HG03469 (cell line): ENCODE results near the gene NPTXR.
A peak's percentile ranks its signal among the peaks of the same experiment; 100 is the strongest.

Experiments
- ATAC-seq: cut with Tn5 transposase; IDR thresholded peaks from one replicate; pipeline ENCODE4 v1.9.1; 2021; ENCODE audit warnings: mild to moderate bottlenecking, moderate library complexity, moderate number of reproducible peaks; ENCODE audit not compliant: unreplicated experiment

NPTXR gene

DNA sequence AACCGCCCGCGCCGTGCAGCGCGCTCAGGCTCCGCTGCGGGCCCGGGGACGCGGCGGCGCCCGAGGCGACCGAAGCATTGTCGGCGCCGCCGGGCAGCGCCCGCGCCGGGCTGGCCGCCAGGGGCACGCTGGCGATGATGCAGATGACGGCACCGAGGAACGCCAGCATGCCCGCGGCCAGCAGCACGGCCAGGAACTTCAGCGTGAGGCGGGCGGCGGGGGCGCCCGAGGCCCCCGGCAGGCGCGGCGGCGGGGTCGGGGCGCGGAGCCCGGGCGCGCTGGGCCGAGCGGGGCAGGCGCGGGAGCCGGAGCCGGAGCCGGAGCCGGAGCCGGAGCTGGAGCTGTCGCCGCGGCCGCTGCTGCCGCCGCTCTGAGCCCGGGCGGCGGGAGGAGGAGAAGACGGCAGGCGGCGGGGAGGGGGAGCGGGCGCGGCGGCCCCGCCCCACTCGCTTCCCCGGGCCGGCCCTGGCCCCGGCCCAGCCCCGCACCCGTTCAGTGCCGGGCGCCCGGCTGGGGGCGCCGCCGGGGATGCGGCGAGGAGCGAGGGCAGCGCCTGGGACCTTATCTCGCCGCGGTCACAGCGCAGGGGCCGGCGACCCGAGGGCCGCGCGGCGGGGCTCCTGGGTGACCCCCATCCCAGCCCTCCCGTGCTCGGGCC is at the start of gene NPTXR:
TSS of gene NPTXR (minus strand) at position 372 of the 658 bp plus-strand sequence.
- no peak for ATAC-seq

DNA sequence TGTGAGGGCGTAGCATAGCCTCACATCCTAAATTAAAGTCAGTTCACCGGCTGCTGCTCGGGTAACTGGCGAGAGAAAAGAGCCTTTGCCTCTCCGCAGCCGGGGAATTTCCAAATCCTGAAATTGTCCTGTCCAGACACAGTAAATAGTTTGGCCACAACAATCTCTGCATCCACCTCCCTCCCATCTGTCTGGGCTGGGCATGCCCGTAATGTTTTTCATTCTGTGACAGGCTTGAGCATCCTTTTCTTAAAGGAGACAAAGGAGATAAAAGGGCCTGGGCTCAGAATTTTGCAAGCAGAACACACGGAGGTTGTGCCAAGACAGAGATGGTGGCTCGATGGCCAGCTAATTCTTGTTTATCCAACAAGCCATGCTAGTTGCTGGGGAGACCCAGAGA is 47.4 kb upstream of the NPTXR start:
- ATAC-seq, result no peak

DNA sequence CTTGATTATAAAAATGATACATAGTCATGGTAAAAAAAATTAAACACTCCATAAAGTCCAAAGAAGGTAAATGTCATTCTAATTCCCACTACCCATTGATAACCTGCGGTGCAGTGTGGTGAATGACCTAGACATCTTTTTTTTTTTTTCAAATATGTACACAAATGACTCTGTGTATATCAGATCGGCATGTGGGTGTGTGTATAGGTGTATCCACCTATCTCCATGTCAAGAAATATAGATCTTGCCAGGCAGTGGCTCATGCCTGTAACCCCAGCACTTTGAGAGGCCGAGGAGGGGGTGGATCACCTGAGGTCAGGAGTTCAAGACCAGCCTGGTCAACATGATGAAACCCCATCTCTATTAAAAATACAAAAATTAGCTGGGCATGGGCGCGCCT is 46.5 kb upstream of the NPTXR start:
- ATAC-seq, result no peak

DNA sequence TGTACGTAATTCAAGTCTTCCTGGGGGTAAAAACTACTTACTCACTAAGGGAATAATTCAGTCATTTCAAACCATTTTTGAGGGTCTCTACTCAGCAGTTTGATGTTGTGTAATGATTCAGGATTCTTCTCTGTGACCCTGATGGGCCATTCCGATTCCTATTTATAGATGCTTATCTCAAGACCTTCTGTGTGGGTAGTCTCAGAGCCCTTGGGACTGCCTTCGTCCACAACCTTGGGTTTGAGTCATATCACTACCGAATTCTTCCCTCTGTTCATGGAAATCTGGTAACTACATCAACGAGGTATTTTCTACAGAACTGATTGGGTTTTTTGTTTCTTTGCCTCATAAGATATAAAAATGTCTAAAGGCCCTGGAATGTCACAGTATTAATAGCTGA is 42.5 kb upstream of the NPTXR start:
- no peak for ATAC-seq

DNA sequence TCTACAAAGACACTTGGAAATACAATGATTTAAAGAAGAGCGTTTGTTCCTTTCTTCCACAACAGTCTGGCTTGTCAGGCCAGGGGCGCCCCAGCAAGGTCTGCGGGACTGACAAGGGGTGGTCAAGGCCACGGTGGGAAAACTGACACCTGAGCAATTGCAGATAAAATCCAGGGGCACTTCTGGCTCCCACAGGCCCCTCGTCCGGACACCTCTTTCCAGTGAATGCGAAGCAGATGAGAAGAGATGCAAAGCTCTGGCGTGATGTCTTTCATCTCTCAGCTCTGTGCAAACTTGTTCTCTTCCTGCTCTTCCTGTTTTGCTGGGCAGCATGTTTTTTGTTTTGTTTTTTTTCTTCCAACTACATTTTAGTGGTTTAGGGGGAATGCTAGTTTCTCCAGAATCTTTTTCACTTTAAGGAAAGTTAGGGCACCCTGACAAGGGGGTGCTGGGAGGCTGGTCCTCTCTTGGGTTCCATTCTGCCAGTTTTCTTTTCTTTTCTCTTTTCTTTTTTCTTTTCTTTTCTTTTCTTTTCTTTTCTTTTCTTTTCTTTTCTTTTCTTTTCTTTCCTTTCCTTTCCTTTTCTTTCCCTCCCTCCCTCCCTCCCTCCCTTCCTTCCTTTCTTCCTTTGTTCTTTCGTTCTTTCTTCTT is 39.3 kb upstream of the NPTXR start:
- ATAC-seq, result no peak

DNA sequence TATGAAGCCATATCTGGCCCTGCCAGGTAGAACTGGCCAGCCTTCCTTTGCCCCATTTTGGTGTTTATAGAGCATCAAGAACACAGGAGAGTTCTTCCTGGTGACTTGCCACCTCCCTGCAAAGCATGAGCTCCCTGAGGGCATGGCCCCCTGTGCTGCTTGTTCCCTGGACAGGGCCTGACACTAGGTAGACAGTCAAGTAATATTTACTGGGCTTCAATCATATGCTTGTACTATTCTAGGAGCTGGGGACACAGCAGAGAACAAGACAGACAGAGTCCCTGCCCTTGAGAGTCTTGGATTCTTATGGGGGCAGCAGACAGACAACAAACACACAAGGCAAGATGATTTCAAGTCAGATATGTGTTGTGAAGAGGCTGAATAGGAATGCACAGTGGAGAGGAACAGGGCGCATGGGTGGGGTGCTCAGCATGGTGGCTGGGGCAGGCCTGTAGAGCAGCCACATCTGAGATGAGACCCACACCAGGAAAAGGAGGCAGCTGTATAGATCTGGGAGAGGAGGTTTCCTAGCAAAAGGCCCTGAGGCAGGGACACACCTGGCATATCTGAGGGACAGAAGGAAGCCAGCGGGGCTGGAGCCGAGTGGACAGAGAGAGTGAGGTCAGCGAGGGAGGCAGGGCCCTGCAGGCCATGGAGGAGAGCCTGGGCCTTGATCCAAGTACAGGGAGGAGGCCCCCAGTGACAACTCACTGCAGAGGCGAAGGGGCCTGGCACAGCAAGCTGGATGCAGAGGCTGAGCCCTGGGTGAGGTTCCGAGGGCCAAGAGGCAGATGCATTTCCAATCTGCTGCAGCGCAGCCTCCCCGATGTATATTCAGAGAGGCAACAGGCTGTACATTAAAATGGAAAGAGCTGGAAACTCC is 38.4 kb upstream of the NPTXR start:
- ATAC-seq, result no peak

DNA sequence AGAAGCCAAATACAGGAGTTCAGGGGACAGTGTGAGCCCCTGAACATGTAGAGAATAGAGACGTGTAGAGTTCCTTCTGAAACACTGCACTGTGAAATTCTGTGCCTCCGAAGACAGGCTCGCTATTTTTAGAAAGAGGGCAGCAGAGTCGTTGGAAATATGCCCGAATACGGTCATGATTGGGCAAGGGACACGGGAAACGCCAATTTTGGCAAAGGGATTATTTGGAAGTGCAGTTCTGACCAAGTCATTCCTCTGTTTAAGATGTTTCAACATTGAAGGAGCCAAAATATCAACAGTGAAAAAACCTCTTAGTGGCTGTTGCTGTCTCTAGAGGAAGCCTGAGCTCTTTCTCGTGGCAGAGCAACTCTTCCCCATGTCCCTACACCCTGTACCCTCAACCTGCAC is 37.6 kb upstream of the NPTXR start:
- ATAC-seq, result no peak

DNA sequence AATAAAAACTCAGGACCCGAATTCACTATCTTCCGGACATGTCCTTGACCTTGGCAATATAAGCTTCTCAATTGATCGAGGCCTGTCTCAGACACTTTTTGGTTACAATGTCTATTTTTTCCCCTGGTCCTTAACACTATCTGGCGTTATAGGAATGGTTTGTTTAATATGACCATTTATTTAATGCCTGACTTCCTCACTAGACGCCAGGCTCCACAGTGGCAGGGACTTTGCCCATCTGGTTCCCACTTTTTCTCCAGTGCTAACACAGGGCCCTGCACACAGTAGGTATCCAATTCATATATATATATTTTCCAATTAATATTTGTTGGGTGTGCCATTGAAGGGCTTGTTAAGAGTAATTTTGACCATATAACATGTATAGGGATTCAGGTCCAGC is 36.1 kb upstream of the NPTXR start:
- ATAC-seq, result no peak

DNA sequence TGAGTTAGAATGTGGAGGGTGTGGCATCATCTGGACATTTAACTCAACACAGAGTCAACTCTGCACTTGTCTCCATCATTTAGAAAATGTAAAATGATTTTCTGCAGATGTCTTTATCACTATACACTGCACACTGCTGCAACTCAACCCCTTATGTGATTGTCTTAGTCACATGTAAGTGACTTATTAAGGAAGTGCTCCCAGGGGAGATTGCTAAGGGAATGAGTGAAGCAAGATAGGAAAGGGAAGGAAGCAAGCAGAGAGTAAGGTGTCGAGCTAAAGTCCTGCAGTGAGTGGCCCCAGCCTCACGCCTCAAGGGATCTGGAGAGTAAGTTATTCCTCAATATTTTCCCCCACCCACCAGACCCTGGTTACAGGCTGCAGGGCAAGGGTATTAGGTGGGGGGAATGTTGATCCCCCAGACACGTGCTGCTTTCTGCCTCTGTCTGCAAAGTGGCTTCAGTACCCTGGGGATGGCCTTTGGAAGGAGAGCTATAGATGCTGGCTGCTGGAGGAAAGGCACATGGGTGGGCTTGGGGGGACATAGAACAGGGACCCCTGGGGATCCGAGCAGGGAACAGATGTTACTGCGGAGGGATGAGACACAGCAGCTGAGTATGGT is 35.4 kb upstream of the NPTXR start:
- no peak for ATAC-seq

DNA sequence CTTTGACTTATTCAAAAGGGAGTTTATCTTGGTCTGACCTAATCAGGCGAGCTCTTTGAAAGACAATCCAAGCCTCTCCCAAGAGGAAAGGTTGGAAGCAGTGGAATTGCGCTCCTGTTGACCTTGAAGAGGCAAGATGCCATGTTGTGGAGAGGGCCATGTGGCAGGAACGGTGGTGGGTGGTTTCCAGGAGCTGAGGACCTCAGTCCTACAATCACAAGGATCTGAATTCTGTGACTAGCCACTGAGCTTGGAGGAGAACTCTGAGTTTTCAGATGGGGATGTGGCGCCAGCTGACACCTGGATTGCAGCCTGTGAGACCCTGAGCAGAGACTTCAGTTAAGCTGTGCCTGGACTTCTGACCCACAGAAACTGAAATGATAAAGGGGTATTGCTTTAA is 34.2 kb upstream of the NPTXR start:
- ATAC-seq, result no peak

DNA sequence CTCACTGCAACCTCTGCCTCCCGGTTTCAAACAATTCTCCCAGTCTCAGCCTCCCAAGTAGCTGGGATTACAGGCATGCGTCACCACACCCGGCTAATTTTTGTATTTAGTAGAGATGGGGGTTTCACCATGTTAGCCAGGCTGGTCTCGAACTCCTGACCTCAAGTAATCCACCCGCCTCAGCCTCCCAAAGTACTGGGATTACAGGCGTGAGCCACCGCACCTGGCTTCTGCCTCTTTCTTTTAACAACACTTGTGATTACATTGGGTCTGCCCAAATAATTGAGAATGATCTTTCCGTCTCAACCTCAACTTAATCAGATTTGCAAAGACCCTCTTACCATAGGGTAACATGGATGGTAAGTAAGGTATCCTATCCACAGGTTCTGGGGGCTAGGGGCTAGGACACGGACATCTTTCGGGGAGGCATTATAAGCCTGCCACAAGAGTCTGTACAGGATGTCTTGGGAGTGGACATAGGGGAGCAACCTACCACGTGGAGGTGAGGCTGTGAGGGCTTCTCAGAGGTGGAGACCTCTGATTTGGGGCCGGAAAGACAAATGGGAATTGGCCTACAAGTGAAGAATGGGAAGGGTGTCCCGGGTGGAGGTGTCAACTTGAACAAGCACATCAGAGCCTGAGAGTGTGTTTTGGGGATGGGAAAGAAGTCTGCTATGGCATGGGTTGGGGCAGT is 30.8 kb upstream of the NPTXR start:
- ATAC-seq, result no peak

DNA sequence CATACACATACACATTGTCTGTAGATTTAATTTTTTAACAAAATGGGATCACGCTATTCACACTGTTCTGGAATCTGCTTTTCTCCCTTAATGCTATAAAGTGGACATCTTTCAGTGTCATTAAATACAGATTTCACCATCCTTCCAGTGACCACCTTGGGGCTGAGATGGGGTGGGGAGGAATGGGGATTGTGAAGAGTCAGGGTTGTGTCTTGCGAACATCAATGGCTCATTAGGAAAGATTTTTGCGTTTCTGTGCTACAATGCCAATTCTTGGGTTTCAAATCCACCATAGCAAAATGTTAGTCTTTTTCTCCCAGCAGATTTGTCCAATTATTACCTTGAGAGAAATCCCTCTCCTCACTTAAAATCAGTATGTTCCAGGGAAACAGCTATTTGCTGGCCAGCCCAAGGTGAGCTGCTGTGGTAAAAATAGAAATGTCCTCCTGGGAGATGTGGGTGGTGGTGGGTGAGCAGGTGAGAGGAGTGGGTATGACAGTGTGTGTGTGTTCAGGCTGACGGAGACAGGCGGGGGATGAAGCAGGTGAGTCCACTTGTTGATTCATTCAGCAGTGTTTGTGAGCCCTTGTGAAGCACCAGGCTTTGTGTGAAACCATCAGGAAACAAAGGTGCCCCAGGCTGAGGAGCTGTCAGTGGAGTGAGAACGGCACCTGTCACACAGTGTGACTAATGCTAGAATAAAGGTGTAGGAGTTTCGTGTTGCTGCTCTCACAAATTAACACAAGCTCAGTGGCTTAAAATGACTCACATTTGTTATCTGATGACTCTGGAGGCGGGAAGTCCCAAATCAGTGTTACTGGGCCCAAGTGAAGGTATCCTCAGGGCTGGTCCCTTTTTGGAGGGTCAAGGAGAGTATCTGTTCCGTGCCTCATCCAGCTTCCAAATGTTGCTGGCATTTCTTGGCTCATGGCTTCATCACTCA is 29.9 kb upstream of the NPTXR start:
- no peak for ATAC-seq

DNA sequence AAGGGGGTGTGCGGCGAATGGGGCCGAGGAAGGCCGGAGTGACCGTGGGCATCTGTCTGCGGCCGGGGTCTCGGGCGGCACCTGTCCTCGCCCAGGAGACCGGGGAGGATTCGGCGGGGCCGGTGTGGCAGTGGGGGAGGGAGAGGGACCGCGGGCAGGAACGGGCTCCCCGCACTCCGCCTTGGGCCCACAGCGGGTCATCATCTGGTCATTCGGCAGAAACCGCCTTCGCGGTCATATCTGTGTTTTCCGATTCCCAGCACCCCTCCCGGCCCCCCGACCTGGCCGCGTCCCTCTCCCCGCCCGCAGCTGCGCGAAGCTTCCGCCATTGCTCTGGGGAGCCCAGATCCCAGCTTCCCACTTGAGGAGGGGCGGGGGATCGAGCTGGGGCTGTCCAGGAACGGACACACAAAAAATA is 29.0 kb upstream of the NPTXR start:
- no peak for ATAC-seq

DNA sequence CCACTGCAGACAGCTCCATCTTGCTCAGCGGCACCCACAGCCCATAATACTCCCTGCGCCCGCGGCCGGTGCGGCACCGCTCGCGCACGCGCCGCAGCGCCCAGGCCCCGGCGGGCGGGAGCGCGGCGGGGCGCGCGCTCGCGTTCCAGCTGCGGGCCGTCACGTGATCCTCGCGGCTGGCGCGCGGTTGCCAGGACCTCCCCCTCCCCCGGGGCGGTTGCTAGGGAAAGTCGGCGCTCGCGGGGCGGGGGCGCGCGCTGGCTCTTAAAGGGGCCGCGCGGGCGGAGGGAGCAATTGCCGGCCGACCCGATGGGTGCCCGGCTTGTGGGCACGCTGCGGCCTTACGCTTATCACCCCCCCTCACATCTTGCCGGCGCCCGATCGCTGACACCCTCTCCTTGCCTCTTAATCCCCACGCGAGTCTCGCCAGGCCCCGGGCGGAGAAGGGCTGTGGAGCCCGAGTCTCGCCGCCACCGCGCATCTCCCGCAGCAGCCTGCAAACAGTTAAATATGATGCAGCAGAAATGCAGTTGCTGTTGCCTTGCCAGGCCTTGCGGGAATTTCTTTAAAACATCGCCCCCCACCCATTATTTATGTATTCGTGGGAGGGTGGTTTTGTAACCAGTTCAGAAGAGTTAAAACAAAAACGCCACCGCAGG is 28.5 kb upstream of the NPTXR start, which contains the start of gene CBX6:
TSS of gene CBX6 (minus strand) at position 45 of the 659 bp plus-strand sequence. CDS start at position 19, 26 bp downstream.
- ATAC-seq, result peak; percentile 45

DNA sequence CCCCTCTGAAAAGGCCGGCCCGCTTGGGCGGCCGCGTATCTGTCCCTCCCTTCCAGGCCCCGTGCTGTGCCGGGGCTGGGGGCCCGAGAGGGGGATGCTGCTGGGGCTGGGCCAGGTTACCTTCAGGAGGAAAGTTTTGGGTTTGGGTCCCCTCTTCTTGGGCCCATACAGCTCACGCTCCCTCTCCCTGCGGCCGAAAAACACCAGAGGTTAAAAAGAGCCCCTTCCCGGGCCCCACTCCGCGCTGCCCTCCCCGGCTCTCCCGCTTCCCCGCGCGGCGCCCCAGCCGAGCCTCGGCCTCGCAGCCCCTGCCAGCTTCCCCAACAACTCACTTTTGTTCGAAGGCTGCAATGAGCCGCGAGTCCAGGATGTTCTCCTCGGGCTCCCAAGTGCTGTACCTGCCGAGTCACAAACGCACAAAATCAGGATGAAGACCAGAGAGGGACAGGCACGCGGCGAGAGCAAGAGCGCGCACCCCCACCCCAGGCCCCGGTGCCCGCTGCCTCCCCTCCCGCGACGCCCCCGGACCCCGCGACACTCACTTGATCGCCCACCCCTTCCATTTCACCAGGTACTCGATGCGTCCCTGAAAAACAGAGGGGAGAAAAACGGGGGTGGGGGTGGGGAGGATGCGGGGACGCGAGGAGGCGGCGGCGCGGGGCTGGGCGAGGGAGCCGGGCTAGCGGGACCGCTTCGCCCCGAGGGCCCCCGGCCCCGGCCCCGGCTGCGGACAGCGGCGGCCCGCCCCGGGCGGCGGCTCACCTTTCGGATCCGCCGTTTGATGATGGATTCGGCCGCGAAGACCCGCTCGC is 27.7 kb upstream of the NPTXR start:
- no peak for ATAC-seq

DNA sequence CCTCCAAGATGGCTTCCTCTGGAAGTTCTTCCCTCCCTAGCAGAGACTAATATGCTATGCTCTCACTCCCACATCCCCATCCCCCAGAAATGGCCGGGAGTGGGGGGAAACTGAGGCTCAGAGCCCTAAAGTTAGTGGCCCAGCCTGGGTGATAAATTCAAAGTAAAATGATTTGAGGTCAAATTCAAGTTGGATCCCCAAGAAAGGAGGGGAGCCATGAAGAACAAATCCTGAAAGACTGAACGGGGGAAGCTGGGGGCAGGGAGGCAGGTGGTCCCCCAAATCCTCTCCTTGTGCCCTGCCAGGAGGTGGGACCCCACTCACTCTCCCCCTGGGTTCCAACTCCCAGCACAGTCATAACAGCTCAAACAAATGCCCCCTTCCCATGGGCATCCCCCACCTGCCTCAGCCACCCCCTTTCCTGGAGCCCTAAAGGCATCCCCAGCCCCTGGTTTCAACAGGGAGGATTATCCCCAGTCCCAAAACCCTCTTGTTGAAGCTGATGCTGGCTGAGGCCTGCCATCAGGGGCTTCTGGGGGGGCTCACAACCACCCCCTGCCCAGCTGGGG is 27.0 kb upstream of the NPTXR start:
- ATAC-seq, result no peak

DNA sequence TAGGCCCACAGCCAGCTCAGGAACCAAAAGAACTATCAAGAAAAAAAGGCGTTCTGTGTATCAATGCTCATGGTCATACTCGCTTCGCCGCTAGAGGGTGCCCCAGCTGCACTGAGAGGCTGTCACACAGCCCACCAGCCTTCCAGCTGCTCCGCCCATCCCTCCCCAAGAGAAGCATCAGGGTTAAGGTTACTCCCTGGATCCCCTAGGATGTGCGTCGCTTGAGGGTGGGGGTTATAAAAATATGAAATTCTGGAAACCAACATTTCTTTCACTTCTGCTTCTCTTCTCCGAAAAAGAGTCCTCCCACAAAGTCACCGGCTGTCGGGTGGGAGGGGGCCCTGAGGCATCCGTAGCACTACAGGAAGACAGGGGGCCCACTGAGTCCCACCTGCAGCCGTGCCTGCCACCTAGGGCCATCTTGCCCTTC is 26.5 kb upstream of the NPTXR start:
- no peak for ATAC-seq

DNA sequence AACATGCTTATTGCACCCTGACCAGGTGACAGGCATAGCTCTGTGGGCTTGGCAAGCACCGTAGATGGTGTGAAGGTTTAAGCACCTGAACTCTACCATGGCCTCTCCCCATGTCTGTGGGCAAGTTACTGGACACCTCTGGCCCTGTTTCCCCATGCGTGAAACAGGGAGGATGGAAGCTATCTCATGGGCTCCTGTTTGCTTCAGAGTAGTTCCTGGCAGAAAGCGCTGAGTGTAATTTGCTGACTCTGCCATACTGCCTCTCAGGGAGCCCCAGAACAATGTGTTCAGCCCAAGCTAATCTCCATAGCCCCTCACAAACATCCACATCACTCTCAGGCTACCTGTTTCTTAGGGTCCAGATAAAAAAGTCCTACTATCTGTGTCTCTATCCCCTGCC is 25.8 kb upstream of the NPTXR start:
- ATAC-seq, result no peak
